Adipocyte (in vitro differentiated cells): ENCODE measurements around the gene RBM20.
"Not testable (repeated sequence)": the region's sequence is repeated elsewhere in the genome, so short reads cannot be mapped to it uniquely, and the experiment has no call there.

Experiments
- DNase-seq: peaks from one replicate; pipeline ENCODE4 v3.0.0-alpha.2; 2015; ENCODE audit warnings: low read depth
- H3K27me3 ChIP-seq: replicated peaks from 2 replicates; pipeline ENCODE4 v1.7.0; 2013; ENCODE audit warnings: mild to moderate bottlenecking, low read length, moderate library complexity; ENCODE audit not compliant: control insufficient read depth, insufficient read depth
- H3K36me3 ChIP-seq: 2 replicates; pipeline ENCODE4 v1.7.0; 2013; ENCODE audit warnings: low read length, mild to moderate bottlenecking, moderate library complexity; ENCODE audit not compliant: control insufficient read depth, insufficient read depth, severe bottlenecking
- H3K4me1 ChIP-seq: 2 replicates; pipeline ENCODE4 v1.7.0; 2013; ENCODE audit warnings: mild to moderate bottlenecking, low read length, moderate library complexity; ENCODE audit not compliant: control insufficient read depth, insufficient read depth
- H3K4me3 ChIP-seq: 2 replicates; pipeline ENCODE4 v1.7.0; 2013; ENCODE audit warnings: mild to moderate bottlenecking, low read length, moderate library complexity
- H3K9ac ChIP-seq: 2 replicates; pipeline ENCODE4 v1.7.0; 2013; ENCODE audit warnings: mild to moderate bottlenecking, low read length, moderate library complexity
- H3K9me3 ChIP-seq: 2 replicates; pipeline ENCODE4 v1.7.0; 2013; ENCODE audit warnings: mild to moderate bottlenecking, low read length, moderate library complexity; ENCODE audit not compliant: control insufficient read depth

The RBM20 gene

DNA sequence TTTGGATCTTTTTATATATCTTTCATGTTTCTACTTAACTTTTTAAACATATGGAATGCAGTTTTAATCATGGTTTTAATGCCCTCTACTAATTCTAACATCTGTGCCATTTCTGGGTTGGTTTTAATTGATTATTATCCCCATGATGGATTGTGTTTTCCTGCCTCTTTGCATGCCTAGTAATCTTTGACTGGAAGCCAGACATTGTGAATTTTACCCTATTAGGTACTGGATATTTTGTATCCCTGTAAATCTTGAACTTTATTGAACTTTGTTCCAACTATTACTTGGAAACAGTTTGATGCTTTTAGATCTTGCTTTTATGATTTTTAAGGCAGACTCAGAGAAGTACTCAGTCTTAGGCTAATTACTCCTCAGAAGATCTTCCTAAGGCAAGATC, 16.0 kb upstream of the RBM20 start:
- no peaks in the 10 kb centered on the region for H3K27me3 ChIP-seq
- H3K4me3 ChIP-seq, result no peak overlapping the region
- DNase-seq, result no peak
- no peaks in the 10 kb centered on the region for H3K36me3 ChIP-seq
- H3K4me1 ChIP-seq, result peaks cover 9% of the 10 kb centered on the region
- peaks cover 2% of the 10 kb centered on the region for H3K9me3 ChIP-seq
- no peak overlapping the region for H3K9ac ChIP-seq

DNA sequence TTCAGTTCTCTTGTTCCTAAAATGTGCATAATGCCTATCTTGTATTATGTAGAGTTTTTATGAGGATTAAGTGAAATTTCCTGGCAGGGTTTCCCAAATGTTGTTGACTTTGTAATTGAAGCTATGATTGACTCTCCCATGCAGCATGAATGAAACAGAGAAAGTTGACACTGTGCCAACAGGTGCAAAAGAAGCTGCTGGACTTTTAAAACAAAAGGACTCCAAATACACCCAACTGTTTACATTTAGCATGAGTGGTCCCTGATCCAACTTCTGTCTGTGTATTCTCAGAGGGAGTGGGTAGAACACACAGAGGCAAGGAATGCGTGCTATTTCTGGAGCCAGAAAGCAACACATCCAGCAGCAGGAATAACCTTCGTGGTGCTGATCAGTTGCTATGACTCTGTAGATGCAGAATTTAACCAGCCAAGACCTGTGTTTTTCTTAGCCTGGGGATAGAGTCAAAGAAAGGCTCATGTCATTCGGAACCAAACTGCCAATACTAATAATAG, 14.4 kb upstream of the RBM20 start:
- Histone ChIP-seq H3K9me3 (peaks cover 2% of the 10 kb centered on the region), H3K4me3 (no peak overlapping the region), H3K27me3 (no peaks in the 10 kb centered on the region), H3K36me3 (no peaks in the 10 kb centered on the region), H3K4me1 (peaks cover 9% of the 10 kb centered on the region), H3K9ac (no peak overlapping the region)
- peak; percentile 52 for DNase-seq

DNA sequence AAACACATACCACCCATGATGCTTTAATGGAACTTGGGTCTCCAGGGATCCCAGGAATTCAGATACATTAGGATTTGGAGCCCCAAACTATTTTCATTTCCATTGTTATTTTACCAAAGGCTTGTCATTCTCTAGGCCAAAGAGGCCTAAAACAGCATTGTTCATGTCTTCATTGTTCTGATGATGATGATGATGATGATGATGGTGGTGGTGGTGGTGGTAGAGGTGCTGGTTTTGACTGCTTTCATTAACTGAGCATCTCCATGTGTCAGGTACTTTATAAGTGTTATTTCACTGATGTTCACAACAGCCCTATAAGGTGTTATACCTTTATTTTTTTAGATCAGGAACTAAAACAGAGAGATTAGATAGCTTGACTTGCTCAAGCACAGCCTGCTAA, 12.2 kb upstream of the RBM20 start:
- Histone ChIP-seq H3K9ac (no peak overlapping the region), H3K4me3 (no peak overlapping the region), H3K9me3 (peaks cover 2% of the 10 kb centered on the region), H3K36me3 (no peaks in the 10 kb centered on the region), H3K4me1 (peaks cover 9% of the 10 kb centered on the region), H3K27me3 (no peaks in the 10 kb centered on the region)
- no peak for DNase-seq

DNA sequence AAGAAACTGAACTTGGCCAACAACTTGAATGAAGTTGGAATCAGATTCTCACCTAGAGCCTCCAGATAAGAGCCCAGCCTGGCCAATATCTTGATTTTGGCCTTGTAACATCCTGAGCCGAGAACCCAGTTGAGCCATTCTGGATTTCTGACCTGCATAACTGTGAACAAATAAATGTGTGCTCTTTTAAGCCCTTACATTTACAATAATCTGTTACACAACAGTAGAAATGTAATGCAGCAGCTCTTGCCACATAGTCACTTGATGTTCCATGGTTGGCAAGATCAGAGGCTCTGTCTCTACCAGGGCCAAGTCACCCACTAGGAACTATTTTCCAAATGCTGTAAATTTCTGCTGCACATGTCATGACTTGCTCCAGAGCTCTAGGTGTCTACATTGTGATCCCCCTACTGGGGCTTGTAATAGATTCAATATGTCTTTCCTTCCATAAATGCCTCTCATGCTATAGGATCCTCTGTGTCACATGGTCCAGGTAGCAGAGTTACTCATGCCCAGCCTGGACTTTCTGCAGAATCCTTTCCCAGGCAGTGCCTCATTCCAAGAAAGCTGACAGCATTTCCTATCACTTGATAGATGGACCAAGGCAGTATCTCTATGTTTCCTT, 11.4 kb upstream of the RBM20 start:
- H3K9ac ChIP-seq, result no peak overlapping the region
- H3K36me3 ChIP-seq, result no peaks in the 10 kb centered on the region
- H3K4me3 ChIP-seq, result no peak overlapping the region
- peaks cover 2% of the 10 kb centered on the region for H3K9me3 ChIP-seq
- peaks cover 9% of the 10 kb centered on the region for H3K4me1 ChIP-seq
- no peaks in the 10 kb centered on the region for H3K27me3 ChIP-seq
- no peak for DNase-seq

DNA sequence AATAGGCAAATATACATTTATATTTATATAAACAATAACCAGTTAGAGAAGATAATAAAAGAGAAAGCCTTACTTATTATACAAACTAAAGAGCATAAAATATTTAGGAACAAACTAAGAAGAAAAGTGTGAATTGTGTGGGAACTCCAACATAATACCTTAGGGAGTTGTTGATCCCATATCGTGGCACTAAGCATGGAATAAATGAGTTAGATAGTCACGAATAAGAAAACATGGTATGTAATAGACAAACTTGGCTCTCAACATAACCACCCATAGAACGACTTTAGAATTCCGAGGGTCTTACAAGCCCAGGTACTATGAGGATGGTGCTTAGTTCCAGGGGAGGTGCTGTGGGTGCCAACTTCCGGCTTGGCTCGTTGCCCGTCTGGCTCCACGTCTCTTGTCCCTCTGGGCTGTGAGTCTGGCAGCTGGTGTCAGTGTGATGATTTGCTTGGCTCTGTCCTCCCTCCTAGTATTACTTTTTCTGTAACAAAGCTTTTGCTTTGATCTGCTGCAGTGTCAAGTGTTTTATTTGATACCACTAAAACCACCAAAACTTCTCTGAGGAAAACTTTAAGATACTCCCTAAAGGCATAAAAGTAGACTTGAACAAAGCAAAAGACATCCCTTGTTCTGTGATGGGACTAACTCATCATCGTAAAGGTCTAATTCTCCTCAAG, 9.5 kb upstream of the RBM20 start:
- no peak for DNase-seq
- Histone ChIP-seq H3K9me3 (no peaks in the 10 kb centered on the region), H3K9ac (no peak overlapping the region), H3K4me1 (peaks cover 9% of the 10 kb centered on the region), H3K4me3 (no peak overlapping the region), H3K36me3 (no peaks in the 10 kb centered on the region), H3K27me3 (no peaks in the 10 kb centered on the region)

DNA sequence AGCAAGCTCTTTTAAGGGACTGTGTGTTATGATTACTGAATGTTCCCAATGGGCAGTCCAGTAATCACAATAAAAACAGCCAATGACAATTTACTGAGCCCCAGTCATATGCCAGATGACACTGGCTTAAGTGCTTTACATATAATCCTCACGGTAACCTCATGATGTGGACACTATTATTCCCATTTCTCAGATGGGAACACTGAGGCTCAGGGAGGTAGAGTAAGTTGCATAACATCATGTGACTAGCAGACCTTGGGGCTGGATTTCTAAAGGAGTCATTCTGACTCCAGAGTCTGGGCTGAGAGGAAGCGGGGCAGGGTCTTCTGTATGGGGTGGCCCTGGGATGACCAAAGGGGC, 7.6 kb upstream of the RBM20 start:
- Histone ChIP-seq H3K4me3 (no peak overlapping the region), H3K9ac (no peak overlapping the region), H3K27me3 (peaks cover 4% of the 10 kb centered on the region), H3K9me3 (no peaks in the 10 kb centered on the region), H3K4me1 (peaks cover 9% of the 10 kb centered on the region), H3K36me3 (no peaks in the 10 kb centered on the region)
- no peak for DNase-seq

DNA sequence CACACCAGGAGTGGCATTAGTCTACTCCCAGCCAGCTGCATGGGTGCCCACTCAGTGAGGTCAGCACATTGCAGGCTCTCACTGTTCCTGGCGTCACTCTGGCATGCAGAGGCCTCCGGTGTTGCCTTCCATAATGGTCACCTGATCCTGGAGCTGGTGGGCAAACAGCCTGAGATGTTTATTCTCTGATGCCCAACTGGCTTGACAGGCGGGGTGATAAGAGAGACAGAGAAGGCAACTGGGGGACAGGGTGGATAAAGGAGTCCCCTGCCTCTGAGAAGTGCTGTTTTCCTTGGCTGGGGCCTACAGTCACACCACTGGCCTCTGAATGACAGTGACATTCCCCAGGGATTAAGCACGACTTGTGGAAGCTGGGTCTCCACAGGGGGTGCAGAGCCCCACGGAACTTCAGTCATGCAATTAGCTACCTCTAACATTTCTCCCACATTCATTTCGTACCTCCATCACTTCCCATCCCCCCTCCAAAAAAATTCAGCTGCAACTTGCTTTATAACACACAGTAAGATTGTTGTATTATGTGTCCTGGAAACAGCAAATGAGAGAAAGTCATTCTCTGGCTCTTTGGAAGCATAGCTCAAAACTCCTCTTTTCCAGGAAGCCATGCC, 7.1 kb upstream of the RBM20 start:
- Histone ChIP-seq H3K9me3 (no peaks in the 10 kb centered on the region), H3K9ac (no peak overlapping the region), H3K27me3 (peaks cover 5% of the 10 kb centered on the region), H3K4me3 (no peak overlapping the region), H3K36me3 (no peaks in the 10 kb centered on the region), H3K4me1 (peaks cover 9% of the 10 kb centered on the region)
- no peak for DNase-seq

DNA sequence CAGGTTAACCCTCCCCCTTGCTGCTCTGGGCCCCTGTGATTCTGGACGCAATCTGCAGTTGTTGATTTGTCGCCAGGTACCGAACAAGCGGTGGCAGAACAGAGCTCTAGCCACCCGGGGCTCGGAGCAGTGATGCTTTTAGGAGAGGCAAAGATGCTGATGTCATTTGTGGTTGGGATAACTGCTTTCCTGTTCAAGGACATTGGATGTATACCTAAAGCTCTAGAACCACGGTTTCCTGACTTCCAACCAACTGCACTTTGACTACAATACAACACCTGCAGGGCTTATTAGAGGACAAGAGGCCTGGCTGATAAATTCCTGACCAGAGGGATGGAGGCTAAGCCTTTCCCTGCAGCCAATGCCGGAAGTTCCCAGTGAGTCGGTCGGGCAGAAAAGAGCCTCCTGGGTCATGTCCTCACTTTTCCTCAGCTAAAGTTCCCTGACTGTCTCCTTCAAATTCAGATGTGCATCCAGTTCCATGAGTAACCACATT, 6.5 kb upstream of the RBM20 start:
- Histone ChIP-seq H3K9ac (no peak overlapping the region), H3K9me3 (no peaks in the 10 kb centered on the region), H3K36me3 (no peaks in the 10 kb centered on the region), H3K27me3 (peaks cover 11% of the 10 kb centered on the region), H3K4me3 (no peak overlapping the region), H3K4me1 (peaks cover 4% of the 10 kb centered on the region)
- no peak for DNase-seq

DNA sequence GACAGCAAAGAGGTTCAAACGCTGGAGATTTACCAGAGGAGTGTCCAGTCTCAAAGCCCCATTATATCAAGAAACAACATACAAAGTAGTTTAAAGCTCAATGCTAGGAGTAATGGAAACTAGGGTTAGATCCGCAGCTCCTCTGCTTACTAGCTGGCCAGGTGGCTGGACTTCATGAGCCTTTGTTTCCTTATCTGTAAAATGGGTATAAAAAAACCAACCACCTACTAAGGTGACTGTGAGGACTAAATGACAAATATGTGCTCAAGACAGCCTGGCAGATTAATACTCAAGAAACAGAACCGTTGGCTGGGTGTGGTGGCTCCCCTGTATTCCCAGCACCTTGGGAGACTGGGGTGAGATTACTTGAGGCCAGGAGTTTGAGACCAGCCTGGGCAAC, 5.8 kb upstream of the RBM20 start:
- H3K9me3 ChIP-seq, result no peaks in the 10 kb centered on the region

DNA sequence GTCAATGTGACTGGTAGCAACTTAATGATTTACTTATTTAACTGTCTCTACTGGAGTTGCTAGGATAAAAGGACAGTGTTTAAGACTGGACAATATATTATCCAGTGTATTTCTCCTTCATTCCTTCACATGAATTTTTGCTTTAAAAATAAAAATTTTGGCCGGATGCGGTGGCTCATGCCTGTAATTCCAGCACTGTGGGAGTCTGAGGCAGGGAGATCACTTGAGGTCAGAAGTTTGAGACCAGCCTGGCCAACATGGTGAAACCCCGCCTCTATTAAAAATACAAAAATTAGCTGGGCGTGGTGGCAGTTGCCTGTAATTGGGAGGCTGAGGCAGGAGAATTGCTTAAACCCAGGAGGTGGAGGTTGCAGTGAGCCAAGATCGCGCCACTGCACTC, 5.1 kb upstream of the RBM20 start:
- not testable (repeated sequence) for DNase-seq, H3K4me1 ChIP-seq, H3K9me3 ChIP-seq, H3K4me3 ChIP-seq, H3K36me3 ChIP-seq, H3K9ac ChIP-seq
- peaks cover 21% of the 10 kb centered on the region for H3K27me3 ChIP-seq

More for the DNA sequence above, 5.8 kb upstream of the RBM20 start:
- no peak for DNase-seq
- Histone ChIP-seq H3K4me1 (peaks cover 3% of the 10 kb centered on the region), H3K36me3 (no peaks in the 10 kb centered on the region), H3K27me3 (peaks cover 18% of the 10 kb centered on the region), H3K9ac (no peak overlapping the region), H3K4me3 (no peak overlapping the region)

DNA sequence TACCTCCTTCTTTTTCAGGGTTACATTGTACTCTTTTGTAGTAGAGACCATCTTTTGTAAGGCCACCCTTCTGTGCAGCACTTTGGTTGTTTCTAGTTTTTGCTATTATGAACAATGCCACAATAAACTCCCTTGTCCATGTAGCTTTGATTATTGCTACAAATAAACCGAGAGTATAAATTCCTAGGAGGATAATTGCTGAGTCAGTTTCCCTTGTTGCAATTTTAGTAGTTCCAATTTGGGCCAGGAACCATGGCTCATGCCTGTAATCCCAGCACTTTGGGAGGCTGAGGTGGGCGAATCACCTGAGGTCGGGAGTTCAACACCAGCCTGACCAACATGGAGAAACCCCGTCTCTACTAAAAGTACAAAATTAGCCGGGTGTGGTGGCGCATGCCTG, 4.3 kb upstream of the RBM20 start:
- not testable (repeated sequence) for H3K9me3 ChIP-seq, DNase-seq, H3K4me1 ChIP-seq, H3K36me3 ChIP-seq, H3K9ac ChIP-seq, H3K4me3 ChIP-seq
- H3K27me3 ChIP-seq, result peaks cover 25% of the 10 kb centered on the region
